Testis (tissue), 5 donors: Measurements from ENCODE around the gene PNLIPRP3. TPM values are rescaled to one million over a fixed set of nuclear protein-coding genes. Genes with fewer than 3 reads are reported as not detected.
A peak's percentile ranks its signal among the peaks of the same experiment; 100 is the strongest.
"Not testable (repeated sequence)": the region's sequence is repeated elsewhere in the genome, so short reads cannot be mapped to it uniquely, and the experiment has no call there.

Experiments
- DNase-seq: peaks from one replicate; pipeline ENCODE4 v3.0.0-alpha.2; 2019
- H3K27ac ChIP-seq, 2 donors: fragments of 200-600 bp; sonication (generic); one replicate each; pipeline ENCODE4 v1.5.1; 2019
- H3K27me3 ChIP-seq: fragments of 200-600 bp; sonication (generic); one replicate; pipeline ENCODE4 v1.5.1; 2019
- H3K36me3 ChIP-seq: fragments of 200-600 bp; sonication (generic); one replicate; pipeline ENCODE4 v1.5.1; 2017; ENCODE audit warnings: low read depth; ENCODE audit errors: missing control alignments
- H3K4me1 ChIP-seq: fragments of 200-600 bp; sonication (generic); one replicate; pipeline ENCODE4 v1.5.1; 2019
- H3K4me3 ChIP-seq, 2 donors: fragments of 200-600 bp; sonication (generic); one replicate each; pipeline ENCODE4 v1.5.1; 2017 to 2019
- H3K9me3 ChIP-seq: fragments of 200-600 bp; sonication (generic); one replicate; pipeline ENCODE4 v1.5.1; 2017
- POLR2A ChIP-seq: fragments of 450-650 bp; IDR thresholded peaks from one replicate; pipeline ENCODE4 v1.6.1; 2017; ENCODE audit warnings: antibody characterized with exemption, mild to moderate bottlenecking, moderate library complexity
- WGBS, 2 donors: methylation state at CpG; one replicate each; pipeline ENCODE4 v1.1.5; 2018; 5-methylcytosine and 5-hydroxymethylcytosine counted together
- intact Hi-C: fragments of 100-400 bp; cut with DNase I; formaldehyde crosslinking; loops from one replicate; pipeline ENCODE4 v1.15.1; 2023; ENCODE audit warnings: low total_unique reads
- long read RNA-seq, 2 donors: transcript quantifications; one replicate each; lab custom pipeline, GENCODE V29; 2026
- polyA plus RNA-seq: library from polyadenylated mRNA; stranded (reverse); fragments of 350-450 nt; fragmentation: Illumina TruSeq; extraction: RNeasy Lipid Tissue Mini Kit (QIAGEN cat#74804); gene quantifications from one replicate; pipeline ENCODE4 v1.2.3, GENCODE V29; 2014; ENCODE audit warnings: low read depth, low replicate concordance; ENCODE audit not compliant: insufficient read depth
- total RNA-seq, 2 donors: library from RNA; depleted of rRNA; stranded (reverse); fragments of >200 nt; gene quantifications; one replicate each; pipeline ENCODE4 v1.2.3, GENCODE V29; 2016
- TF ChIP-seq, protein P1 (sequence below), 3 experiments: fragments of 450-650 bp in 2 of 3; fragments of 200-600 bp in 1 of 3; sonication (generic) in 1 of 3; IDR thresholded peaks; one replicate each; pipeline ENCODE4 v1.5.1; 2016 to 2019; ENCODE audit warnings: antibody characterized with exemption in 3 of 3, mild to moderate bottlenecking in 2 of 3, moderate library complexity in 1 of 3

The PNLIPRP3 gene
- total RNA-seq (not detected), polyA plus RNA-seq (not detected)
- long read RNA-seq, donor 1 = 0 reads
- long read RNA-seq, donor 2 = 0 reads

DNA sequence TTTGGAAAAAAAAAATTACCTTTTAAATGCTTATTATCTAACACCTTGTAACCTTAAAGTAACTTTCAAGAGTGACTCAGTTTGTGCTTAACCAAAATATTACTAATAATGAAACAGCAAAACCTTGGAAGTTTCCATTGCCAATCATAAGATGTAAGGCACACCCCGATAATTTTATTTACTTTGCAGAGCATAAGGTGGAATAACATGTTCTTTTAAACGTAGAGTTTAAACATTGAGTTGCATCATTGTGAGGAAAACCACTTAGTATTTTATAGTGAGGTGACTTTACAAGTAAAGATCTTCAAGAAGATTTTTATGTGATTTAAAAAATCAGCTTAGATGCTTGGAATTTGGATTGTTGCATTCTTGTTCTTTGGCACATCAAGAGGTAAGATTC is at the start of gene PNLIPRP3:
Gene PNLIPRP3, plus strand, starts transcription at position 177 of the 400 bp plus-strand sequence. Its CDS starts 166 bp downstream, at position 343.
- Histone ChIP-seq H3K9me3 (no peaks in the 10 kb centered on the region), H3K27ac (no peak within 1 kb of the TSS), H3K27me3 (no peaks in the 10 kb centered on the region), H3K36me3 (no peaks in the 10 kb centered on the region), H3K4me3 (no peak within 1 kb of the TSS), H3K4me1 (no peaks in the 10 kb centered on the region)
- WGBS, 2 donors = 64 to 72% methylated on average over 2 of the region's 2 CpGs
- no peak for DNase-seq
- intact Hi-C loops = no loop called here
- no peak for TF ChIP-seq POLR2A
- TF ChIP-seq, protein P1, sequence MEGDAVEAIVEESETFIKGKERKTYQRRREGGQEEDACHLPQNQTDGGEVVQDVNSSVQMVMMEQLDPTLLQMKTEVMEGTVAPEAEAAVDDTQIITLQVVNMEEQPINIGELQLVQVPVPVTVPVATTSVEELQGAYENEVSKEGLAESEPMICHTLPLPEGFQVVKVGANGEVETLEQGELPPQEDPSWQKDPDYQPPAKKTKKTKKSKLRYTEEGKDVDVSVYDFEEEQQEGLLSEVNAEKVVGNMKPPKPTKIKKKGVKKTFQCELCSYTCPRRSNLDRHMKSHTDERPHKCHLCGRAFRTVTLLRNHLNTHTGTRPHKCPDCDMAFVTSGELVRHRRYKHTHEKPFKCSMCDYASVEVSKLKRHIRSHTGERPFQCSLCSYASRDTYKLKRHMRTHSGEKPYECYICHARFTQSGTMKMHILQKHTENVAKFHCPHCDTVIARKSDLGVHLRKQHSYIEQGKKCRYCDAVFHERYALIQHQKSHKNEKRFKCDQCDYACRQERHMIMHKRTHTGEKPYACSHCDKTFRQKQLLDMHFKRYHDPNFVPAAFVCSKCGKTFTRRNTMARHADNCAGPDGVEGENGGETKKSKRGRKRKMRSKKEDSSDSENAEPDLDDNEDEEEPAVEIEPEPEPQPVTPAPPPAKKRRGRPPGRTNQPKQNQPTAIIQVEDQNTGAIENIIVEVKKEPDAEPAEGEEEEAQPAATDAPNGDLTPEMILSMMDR (IDR thresholded peaks at IDR 0.05) = no peak

DNA sequence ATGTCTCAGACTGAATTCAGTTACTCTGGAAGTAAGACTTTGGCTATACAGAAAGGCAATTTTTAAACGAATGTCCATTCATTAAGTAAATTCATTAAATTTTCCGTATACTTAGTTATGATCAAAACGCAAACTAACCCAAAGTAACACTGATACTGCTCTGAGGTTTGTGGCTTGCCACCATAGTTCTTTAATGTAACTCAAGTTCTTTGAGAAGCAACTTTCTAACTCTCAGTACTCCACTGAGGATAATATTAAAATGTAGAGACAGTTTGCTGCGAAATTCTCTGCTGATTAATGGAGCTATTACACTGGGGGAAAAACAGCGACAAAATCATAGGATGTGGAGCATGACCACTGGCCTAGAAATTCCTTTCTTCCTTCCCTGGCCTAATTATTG is 45.4 kb upstream of the PNLIPRP3 start:
- no peaks in the 10 kb centered on the region for H3K36me3 ChIP-seq
- H3K4me1 ChIP-seq = no peaks in the 10 kb centered on the region
- no peaks in the 10 kb centered on the region for H3K9me3 ChIP-seq
- H3K4me3 ChIP-seq = no peak overlapping the region
- H3K27me3 ChIP-seq = no peaks in the 10 kb centered on the region
- no peak overlapping the region for H3K27ac ChIP-seq
- WGBS, 2 donors = 93 to 94% methylated on average over 5 of the region's 5 CpGs
- intact Hi-C loops = no loop called here
- TF ChIP-seq POLR2A = no peak
- TF ChIP-seq, protein P1 (IDR thresholded peaks at IDR 0.05) = no peak
- no peak for DNase-seq

DNA sequence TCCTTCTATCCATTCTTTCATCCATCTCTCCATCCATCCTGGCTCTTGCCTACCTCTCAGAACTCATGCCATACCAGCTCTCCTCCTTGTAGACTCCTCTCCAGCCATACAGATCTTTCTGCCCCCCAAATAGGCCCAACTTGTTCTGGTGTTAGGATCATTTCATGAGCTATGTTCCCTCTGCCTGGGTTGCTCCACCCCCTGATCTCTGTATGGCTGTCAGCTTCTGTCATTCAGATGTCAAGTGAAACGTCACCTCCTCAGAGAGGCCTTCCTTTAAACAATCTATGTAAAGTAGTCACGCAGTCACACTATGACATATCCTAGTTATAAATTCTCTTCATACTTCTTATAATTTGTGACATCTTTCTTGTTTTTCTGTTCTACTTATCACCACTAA is 42.3 kb upstream of the PNLIPRP3 start:
- Histone ChIP-seq H3K9me3 (no peaks in the 10 kb centered on the region), H3K4me1 (no peaks in the 10 kb centered on the region), H3K27me3 (no peaks in the 10 kb centered on the region), H3K36me3 (no peaks in the 10 kb centered on the region), H3K27ac (no peak overlapping the region), H3K4me3 (no peak overlapping the region)
- no peak for DNase-seq
- intact Hi-C loops = no loop called here
- TF ChIP-seq, protein P1 (IDR thresholded peaks at IDR 0.05) = no peak
- TF ChIP-seq POLR2A = no peak
- WGBS, 2 donors = 80 to 86% methylated on average over 2 of the region's 2 CpGs

DNA sequence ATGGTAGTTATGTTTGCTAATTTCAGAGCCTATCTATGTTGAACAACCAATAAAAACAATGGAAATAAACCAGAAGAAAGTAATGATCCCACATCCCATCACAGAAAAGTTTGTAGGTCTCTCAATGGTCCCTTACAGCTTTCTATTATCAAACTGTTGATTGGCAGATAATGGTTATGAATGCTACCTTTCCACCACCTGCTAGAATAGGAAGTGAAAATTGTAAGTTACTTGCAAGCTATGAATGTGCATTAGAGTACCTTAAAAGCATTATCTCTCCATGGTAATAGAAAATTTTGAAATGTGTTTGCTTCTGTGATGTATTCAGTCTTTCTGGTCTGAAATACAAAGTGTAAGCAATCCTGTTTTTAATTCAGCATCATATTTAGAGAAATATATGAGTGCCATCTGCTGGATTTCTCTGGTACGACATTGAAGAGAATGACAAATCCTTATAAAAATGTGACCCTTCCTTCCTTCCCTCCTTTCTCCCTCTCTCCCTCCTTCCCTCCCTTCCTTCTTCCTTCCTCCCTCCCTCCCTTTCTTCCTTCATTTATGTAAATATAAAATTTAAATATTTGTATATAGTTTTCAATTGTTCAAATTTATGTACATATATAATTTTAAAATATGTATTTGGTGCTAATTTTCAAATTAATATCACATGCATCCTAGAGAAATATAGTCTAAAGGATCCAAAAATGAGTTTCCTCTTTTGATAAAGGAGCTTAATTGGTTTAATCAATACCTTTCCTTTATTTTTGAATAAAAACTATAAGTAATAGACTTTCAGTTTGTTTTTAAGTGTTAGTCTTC is 41.4 kb upstream of the PNLIPRP3 start:
- 19 to 31% methylated on average over 1 of the region's 1 CpG for WGBS, 2 donors
- Histone ChIP-seq H3K27me3 (no peaks in the 10 kb centered on the region), H3K4me1 (no peaks in the 10 kb centered on the region), H3K4me3 (no peak overlapping the region), H3K36me3 (no peaks in the 10 kb centered on the region), H3K9me3 (no peaks in the 10 kb centered on the region), H3K27ac (no peak overlapping the region)
- intact Hi-C loops = no loop called here
- no peak for TF ChIP-seq POLR2A
- TF ChIP-seq, protein P1 (IDR thresholded peaks at IDR 0.05) = peak in 2 of 3 experiments; percentile 24 to 52
- no peak for DNase-seq

DNA sequence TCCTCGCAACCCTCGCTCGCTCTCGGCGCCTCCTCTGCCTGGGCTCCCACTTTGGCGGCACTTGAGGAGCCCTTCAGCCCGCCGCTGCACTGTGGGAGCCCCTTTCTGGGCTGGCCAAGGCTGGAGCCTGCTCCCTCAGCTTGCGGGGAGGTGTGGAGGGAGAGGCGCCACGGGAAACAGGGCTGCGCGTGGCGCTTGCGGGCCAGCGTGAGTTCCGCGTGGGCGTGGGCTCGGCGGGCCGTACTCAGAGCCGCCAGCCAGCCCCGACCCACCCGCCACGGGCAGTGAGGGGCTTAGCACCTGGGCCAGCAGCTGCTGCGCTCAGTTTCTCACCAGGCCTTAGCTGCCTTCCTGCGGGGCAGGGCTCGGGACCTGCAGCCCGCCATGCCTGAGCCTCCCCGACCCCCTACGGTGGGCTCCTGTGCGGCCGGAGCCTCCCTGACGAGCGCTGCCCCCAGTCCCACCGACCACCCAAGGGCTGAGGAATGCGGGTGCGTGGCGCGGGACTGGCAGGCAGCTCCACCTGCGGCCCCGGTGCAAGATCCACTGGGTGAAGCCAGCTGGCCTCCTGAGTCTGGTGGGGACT is 34.3 kb upstream of the PNLIPRP3 start:
- 63 to 73% methylated on average over 7 to 32 of the region's 43 CpGs for WGBS, 2 donors
- DNase-seq, intact Hi-C loops, H3K4me1 ChIP-seq, H3K27me3 ChIP-seq, H3K36me3 ChIP-seq, H3K9me3 ChIP-seq, H3K27ac ChIP-seq: not testable (repeated sequence)
- peak overlapping the region; percentile 15 to 45 for H3K4me3 ChIP-seq
